ENCODE data around the gene ECHDC3. TPM values are rescaled to one million over a fixed set of nuclear protein-coding genes. Genes with fewer than 3 reads are reported as not detected.

Gene ECHDC3
- total and polyA plus RNA-seq, 2 of the 8 experiments (the other 6 are each of a cell fraction or from before 2014, with no cell fraction given), result 15.6 to 19.9 TPM

GRCh38 chr10:11757454-11757820 lies 15.3 kb downstream of the ECHDC3 start:
- no peak overlapping the region for H2BK5ac ChIP-seq (ENCODE audit: low read depth, low read length)
- no peak overlapping the region for H4K91ac ChIP-seq (replicated peaks; ENCODE audit: insufficient read length, low read length)
- no peaks in the 10 kb centered on the region for H3K9me3 ChIP-seq (ENCODE audit: insufficient read depth in 2 of 2, low read depth in 1 of 2, low read length in 1 of 2)
- no peak overlapping the region for H3K4me2 ChIP-seq (ENCODE audit: insufficient read depth in 1 of 2, low read depth in 2 of 2, low read length in 2 of 2)
- no peak for DNase-seq (ENCODE audit: low read depth in 1 of 2, low spot score in 2 of 2)
- H4K20me1 ChIP-seq (replicated peaks in 1 of 2; ENCODE audit: control insufficient read depth in 1 of 2, insufficient read depth in 2 of 2, low read length in 2 of 2), result no peaks in the 10 kb centered on the region
- H3K4me3 ChIP-seq (ENCODE audit: extremely low read depth in 1 of 4, insufficient read depth in 2 of 4, low read depth in 3 of 4, low read length in 4 of 4), result no peak overlapping the region
- H3K4ac ChIP-seq (replicated peaks; ENCODE audit: insufficient read length, low read depth, low read length), result no peak overlapping the region
- no peak overlapping the region for H3K9ac ChIP-seq (replicated peaks in 1 of 4; ENCODE audit: extremely low read depth in 1 of 4, low read depth in 3 of 4, low read length in 3 of 4)
- no peak overlapping the region for H2BK120ac ChIP-seq (replicated peaks; ENCODE audit: low read depth, low read length)
- H2BK15ac ChIP-seq (ENCODE audit: low read length), result no peak overlapping the region
- H2BK20ac ChIP-seq (ENCODE audit: low read length), result no peak overlapping the region
- no peak overlapping the region for H3K23ac ChIP-seq (ENCODE audit: insufficient read length)
- H3K4me1 ChIP-seq (replicated peaks in 1 of 4; ENCODE audit: control insufficient read depth in 3 of 4, insufficient read depth in 4 of 4, low read length in 3 of 4), result no peaks in the 10 kb centered on the region
- no peak overlapping the region for H3K14ac ChIP-seq (ENCODE audit: insufficient read length)
- 90% methylated on average over 3 of the region's 3 CpGs; no CpG with 5 or more reads in 1 of the 2 experiments for WGBS, 2 experiments (ENCODE audit: extremely low coverage in 1 of 2, insufficient coverage in 1 of 2, insufficient read length in 1 of 2, insufficient replicate concordance in 2 of 2, low coverage in 1 of 2, low lambda C conversion rate in 2 of 2, missing lambda C conversion rate in 1 of 2)
- no peak overlapping the region for H2AFZ ChIP-seq (ENCODE audit: low read length)
- no peaks in the 10 kb centered on the region for H3K79me2 ChIP-seq (ENCODE audit: control insufficient read depth in 1 of 2, insufficient read depth in 2 of 2, low read length in 2 of 2)
- ChIA-PET CTCF (ENCODE audit: partially characterized antibody) (interaction anchor here (0.6 to 9.2 kb wide), 55 partner anchors 9 to 373 kb away, joined by 3 to 80 read pairs (median 4); no protein-coding TSS in a partner anchor), POLR2A (ENCODE audit: partially characterized antibody) (interaction anchor here (1.0 to 2.4 kb wide), 3 partner anchors 15 to 242 kb away, joined by 3 to 7 read pairs (median 3); partner anchors contain the start of gene ECHDC3)
- H4K5ac ChIP-seq (ENCODE audit: insufficient read length, low read depth, low read length), result no peak overlapping the region
- no peaks in the 10 kb centered on the region for H3K23me2 ChIP-seq (ENCODE audit: low read depth, low read length)
- no peak overlapping the region for H2BK12ac ChIP-seq (ENCODE audit: low read depth, low read length)
- no peak for FAIRE-seq
- no peak overlapping the region for H4K8ac ChIP-seq (ENCODE audit: extremely low read depth, insufficient read depth, low read length)
- no peak overlapping the region for H3K27ac ChIP-seq (ENCODE audit: low read depth, low read length)
- no peaks in the 10 kb centered on the region for H3K79me1 ChIP-seq (ENCODE audit: low read depth, low read length)
- no peaks in the 10 kb centered on the region for H3K27me3 ChIP-seq (replicated peaks in 1 of 4; ENCODE audit: control insufficient read depth in 3 of 4, extremely low read depth in 1 of 4, insufficient read depth in 3 of 4, low read length in 3 of 4)
- no peak overlapping the region for H3K18ac ChIP-seq (ENCODE audit: extremely low read depth, low read length)
- no peaks in the 10 kb centered on the region; a peak in 1 of 8 replicates for H3K36me3 ChIP-seq (ENCODE audit: control insufficient read depth in 2 of 4, insufficient read depth in 4 of 4, low read length in 3 of 4)
- no peak overlapping the region for H3K56ac ChIP-seq (replicated peaks; ENCODE audit: insufficient read length, low read depth, low read length)
- no peak overlapping the region for H2AK5ac ChIP-seq (ENCODE audit: low read depth, low read length)
- TF ChIP-seq BRCA1 (IDR thresholded peaks at IDR 0.05; ENCODE audit: low read depth, low read length), result no peak
- no peak for TF ChIP-seq MAX (IDR thresholded peaks at IDR 0.05)
- no peak for TF ChIP-seq SP4 (IDR thresholded peaks at IDR 0.05; ENCODE audit: low read length)
- TF ChIP-seq, protein P1, sequence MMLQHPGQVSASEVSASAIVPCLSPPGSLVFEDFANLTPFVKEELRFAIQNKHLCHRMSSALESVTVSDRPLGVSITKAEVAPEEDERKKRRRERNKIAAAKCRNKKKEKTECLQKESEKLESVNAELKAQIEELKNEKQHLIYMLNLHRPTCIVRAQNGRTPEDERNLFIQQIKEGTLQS (IDR thresholded peaks at IDR 0.05; ENCODE audit: insufficient read depth, low read depth, low read length), result no peak
- no peak for TF ChIP-seq RBBP5 (IDR thresholded peaks at IDR 0.05; ENCODE audit: borderline replicate concordance, low read depth, low read length)
- no peak for TF ChIP-seq FOSL1 (IDR thresholded peaks at IDR 0.05; ENCODE audit: insufficient read depth, low read depth, low read length)
- no peak for TF ChIP-seq PHF8 (conservative IDR thresholded peaks at IDR 0.05; ENCODE audit: low read depth, low read length)
- no peak for TF ChIP-seq ZNF274 (IDR thresholded peaks at IDR 0.05; ENCODE audit: borderline replicate concordance, extremely low read depth, low read length)
- no peak for TF ChIP-seq TAF1 (IDR thresholded peaks at IDR 0.05; ENCODE audit: low read depth, low read length)
- no peak for TF ChIP-seq JUND (IDR thresholded peaks at IDR 0.05; ENCODE audit: low read length)
- TF ChIP-seq EZH2 (IDR thresholded peaks at IDR 0.05; ENCODE audit: low read depth, low read length, severe bottlenecking), result no peak
- no peak for TF ChIP-seq NANOG (IDR thresholded peaks at IDR 0.05; ENCODE audit: insufficient read depth, low read depth, low read length, poor library complexity, severe bottlenecking)
- no peak for TF ChIP-seq CBX5 (IDR thresholded peaks at IDR 0.05; ENCODE audit: low read depth, low read length)
- no peak for TF ChIP-seq EGR1 (IDR thresholded peaks at IDR 0.05; ENCODE audit: borderline replicate concordance, low read depth, low read length)

All from H1 (cell line).